Naive thymus-derived CD8-positive, alpha-beta T cell (primary cell): ENCODE data around the gene CALML3. TPM values are rescaled to one million over a fixed set of nuclear protein-coding genes. Genes with fewer than 3 reads are reported as not detected.

Source experiments
- ATAC-seq, 2 donors: fragments of 150-1000 bp; cut with Tn5 transposase in 1 of 2; sonication (Bioruptor Pico), chemical (Tn5 transposase) in 1 of 2; 1 replicate in 1 of 2; 2 replicates in 1 of 2; pipeline ENCODE4 v1.10.0; 2021; ENCODE audit warnings: mild to moderate bottlenecking in 2 of 2, moderate library complexity in 2 of 2
- POLR2A ChIA-PET: fragments of 350-600 bp; sonication (Branson Sonifier 250); formaldehyde crosslinking; loops from one replicate; lab custom pipeline; 2021; ENCODE audit warnings: antibody characterized with exemption; lab: Charles Lee
- DNase-seq, 10 donors: peaks; one replicate each; pipeline versions ENCODE4 v3.0.0 to v3.0.0-alpha.2; 2020 to 2022
- H3K27ac Mint-ChIP-seq, 10 donors: one replicate each; pipeline ENCODE4 v1.8.0; 2020 to 2022; ENCODE audit warnings: mild to moderate bottlenecking in 10 of 10, mixed read lengths in 10 of 10, moderate library complexity in 4 of 10, inconsistent platforms in 1 of 10
- H3K27me3 Mint-ChIP-seq, 5 donors: one replicate each; pipeline ENCODE4 v1.8.0; 2021 to 2022; ENCODE audit warnings: mixed read lengths in 5 of 5
- H3K36me3 Mint-ChIP-seq, 3 donors: one replicate each; pipeline ENCODE4 v1.8.0; 2020 to 2022; ENCODE audit warnings: mixed read lengths in 3 of 3, mild to moderate bottlenecking in 2 of 3, inconsistent platforms in 1 of 3
- H3K4me1 Mint-ChIP-seq, 4 donors: one replicate each; pipeline ENCODE4 v1.8.0; 2021 to 2022; ENCODE audit warnings: mixed read lengths in 4 of 4
- H3K4me3 Mint-ChIP-seq, 10 donors: one replicate each; pipeline ENCODE4 v1.8.0; 2020 to 2022; ENCODE audit warnings: mild to moderate bottlenecking in 10 of 10, mixed read lengths in 10 of 10, moderate library complexity in 6 of 10, inconsistent platforms in 1 of 10
- H3K9me3 Mint-ChIP-seq, 9 donors: one replicate each; pipeline ENCODE4 v1.8.0; 2020 to 2022; ENCODE audit warnings: mixed read lengths in 9 of 9, mild to moderate bottlenecking in 3 of 9, inconsistent platforms in 1 of 9, moderate library complexity in 1 of 9
- polyA plus RNA-seq, 3 donors: library from polyadenylated mRNA; unstranded; fragments of 300-500 nt; fragmentation: Illumina TruSeq; gene quantifications; one replicate each; pipeline ENCODE4 v1.2.3, GENCODE V29; 2021
- total RNA-seq, 8 experiments: library from RNA in 2 of 8; stranded (reverse) in 2 of 8; gene quantifications; one replicate each; pipeline ENCODE4 v1.2.3 and lab custom pipeline; 2021 to 2026

The CALML3 gene
- total and polyA plus RNA-seq, 5 experiments from 2014 or later = not detected

GRCh38 chr10:5496261-5497250 lies 28.2 kb upstream of the CALML3 start:
- DNase-seq = no peak
- no peak overlapping the region for H3K4me3 Mint-ChIP-seq
- POLR2A ChIA-PET = no interaction called here
- H3K36me3 Mint-ChIP-seq = no peaks in the 10 kb centered on the region
- peaks cover 0 to 2% (median 0%) of the 10 kb centered on the region in 4 donors for H3K4me1 Mint-ChIP-seq
- no peak overlapping the region for H3K27ac Mint-ChIP-seq
- no peak for ATAC-seq
- H3K27me3 Mint-ChIP-seq = peaks cover 0 to 4% (median 0%) of the 10 kb centered on the region in 5 donors
- H3K9me3 Mint-ChIP-seq = peaks cover 0 to 11% (median 2%) of the 10 kb centered on the region in 9 donors

DNA sequence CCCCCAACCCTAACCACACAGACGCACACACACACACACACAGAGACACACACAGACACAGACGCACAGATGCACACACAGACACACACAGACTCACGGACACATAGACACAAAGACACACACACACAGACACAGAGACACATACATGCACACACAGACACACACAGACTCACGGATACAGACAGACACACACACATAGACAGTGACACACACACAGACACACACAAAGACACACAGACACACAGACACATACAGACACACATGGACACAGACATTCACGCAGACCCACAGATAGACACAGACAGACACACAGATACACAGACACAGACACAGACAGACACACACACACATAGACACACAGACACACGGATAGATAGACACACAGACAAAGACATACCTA lies 27.5 kb upstream of the CALML3 start:
- no peak for DNase-seq
- Mint-ChIP-seq H3K9me3 (peaks cover 0 to 6% (median under 1%) of the 10 kb centered on the region in 9 donors), H3K36me3 (no peaks in the 10 kb centered on the region), H3K4me1 (peaks cover 0 to 2% (median 0%) of the 10 kb centered on the region in 4 donors), H3K27ac (no peak overlapping the region), H3K4me3 (no peak overlapping the region), H3K27me3 (peaks cover 0 to 4% (median 0%) of the 10 kb centered on the region in 5 donors)
- POLR2A ChIA-PET = no interaction called here
- no peak for ATAC-seq

GRCh38 chr10:5497948-5498730 lies 26.6 kb upstream of the CALML3 start:
- DNase-seq (no peak), ATAC-seq (no peak)
- Mint-ChIP-seq H3K9me3 (peaks cover 0 to 2% (median 0%) of the 10 kb centered on the region in 9 donors), H3K27me3 (peaks cover 0 to 6% (median 0%) of the 10 kb centered on the region in 5 donors), H3K4me3 (no peak overlapping the region), H3K27ac (no peak overlapping the region), H3K4me1 (peaks cover 0 to 6% (median 0%) of the 10 kb centered on the region in 4 donors), H3K36me3 (no peaks in the 10 kb centered on the region)
- POLR2A ChIA-PET = no interaction called here

DNA sequence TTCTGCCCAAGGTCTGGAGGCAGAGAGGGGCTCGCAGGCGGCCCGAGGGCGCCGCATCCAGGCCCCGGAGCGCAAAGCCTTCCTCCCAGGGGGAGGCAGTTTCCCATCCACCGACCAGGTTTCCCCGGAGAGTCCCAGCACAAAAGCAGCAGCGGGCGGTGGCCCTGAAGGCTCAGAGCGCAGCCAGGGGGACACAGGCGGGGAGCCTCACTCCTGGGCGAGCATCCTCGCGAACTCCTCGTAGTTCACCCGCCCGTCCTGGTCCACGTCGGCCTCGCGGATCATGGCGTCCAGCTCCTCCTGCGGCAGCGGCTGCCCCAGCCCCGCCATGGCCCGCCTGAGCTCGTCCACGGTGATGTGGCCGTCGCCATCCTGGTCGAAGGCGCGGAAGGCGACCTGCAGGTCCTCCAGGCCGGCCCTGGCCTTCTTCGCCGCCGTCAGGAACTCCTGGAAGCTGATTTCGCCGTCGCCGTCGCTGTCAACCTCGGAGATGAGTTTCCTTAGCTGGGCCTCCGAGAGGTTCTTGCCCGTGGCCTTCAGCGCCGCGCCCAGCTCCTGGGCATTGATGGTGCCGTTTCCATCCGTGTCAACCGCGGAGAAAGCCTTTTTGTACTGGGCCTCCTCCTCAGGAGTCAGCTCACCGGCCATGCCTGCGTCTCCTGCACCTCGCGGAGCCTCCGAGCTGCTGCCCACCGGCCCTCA lies 25.8 kb upstream of the CALML3 start:
- POLR2A ChIA-PET = no interaction called here
- ATAC-seq = no peak
- Mint-ChIP-seq H3K4me3 (no peak overlapping the region), H3K27ac (no peak overlapping the region), H3K27me3 (peaks cover 0 to 6% (median 2%) of the 10 kb centered on the region in 5 donors), H3K9me3 (no peaks in the 10 kb centered on the region), H3K4me1 (peaks cover 0 to 9% (median 2%) of the 10 kb centered on the region in 4 donors), H3K36me3 (no peaks in the 10 kb centered on the region)
- no peak for DNase-seq

GRCh38 chr10:5499493-5500140 lies 25.1 kb upstream of the CALML3 start, which contains the start of gene CALML5:
CALML5 (minus strand) TSS chr10:5499570; CDS start chr10:5499438, 132 bp downstream.
- Mint-ChIP-seq H3K9me3 (no peaks in the 10 kb centered on the region), H3K27me3 (peaks cover 0 to 6% (median 2%) of the 10 kb centered on the region in 5 donors), H3K36me3 (no peaks in the 10 kb centered on the region), H3K4me1 (peaks cover 0 to 11% (median 6%) of the 10 kb centered on the region in 4 donors), H3K27ac (peak within 1 kb of the TSS in 1 of 10 donors; percentile 26), H3K4me3 (no peak within 1 kb of the TSS)
- ATAC-seq = no peak
- DNase-seq = no peak
- POLR2A ChIA-PET = no interaction called here

DNA sequence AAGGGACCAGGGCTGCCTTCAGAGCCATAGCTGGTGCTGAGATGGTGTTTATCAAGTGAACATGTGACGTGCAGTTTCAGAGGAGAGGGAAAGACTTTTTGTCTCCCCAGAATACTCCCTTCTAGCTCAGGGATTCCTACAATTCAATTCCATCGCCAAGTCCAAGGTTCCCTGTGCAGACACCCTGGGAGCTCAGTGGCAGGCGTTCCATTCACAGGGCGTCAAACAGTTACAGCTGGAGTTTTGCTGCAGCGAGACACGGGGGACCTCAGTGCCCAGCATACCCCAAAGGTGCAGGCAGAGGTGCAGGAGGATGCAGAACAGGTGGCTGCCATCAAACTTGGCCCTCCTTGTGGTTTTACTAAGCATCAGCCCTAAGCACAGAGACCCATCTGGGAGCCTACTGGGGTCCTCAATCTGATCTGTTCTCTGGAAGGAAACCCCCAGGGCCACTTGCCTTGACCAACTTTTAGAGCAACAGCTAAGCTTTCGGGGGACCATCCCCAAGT lies 24.5 kb upstream of the CALML3 start:
- H3K27ac Mint-ChIP-seq = peak overlapping the region in 1 of 10 donors; percentile 26
- no peaks in the 10 kb centered on the region for H3K9me3 Mint-ChIP-seq
- DNase-seq (no peak), ATAC-seq (no peak)
- POLR2A ChIA-PET = interaction anchor here (0.6 to 1.0 kb wide), 2 partner anchors 65 to 129 kb away, joined by 3 to 4 read pairs; no protein-coding TSS in a partner anchor
- peaks cover 0 to 11% (median 6%) of the 10 kb centered on the region in 4 donors for H3K4me1 Mint-ChIP-seq
- no peak overlapping the region for H3K4me3 Mint-ChIP-seq
- no peaks in the 10 kb centered on the region for H3K36me3 Mint-ChIP-seq
- peaks cover 0 to 6% (median 2%) of the 10 kb centered on the region in 5 donors for H3K27me3 Mint-ChIP-seq

DNA sequence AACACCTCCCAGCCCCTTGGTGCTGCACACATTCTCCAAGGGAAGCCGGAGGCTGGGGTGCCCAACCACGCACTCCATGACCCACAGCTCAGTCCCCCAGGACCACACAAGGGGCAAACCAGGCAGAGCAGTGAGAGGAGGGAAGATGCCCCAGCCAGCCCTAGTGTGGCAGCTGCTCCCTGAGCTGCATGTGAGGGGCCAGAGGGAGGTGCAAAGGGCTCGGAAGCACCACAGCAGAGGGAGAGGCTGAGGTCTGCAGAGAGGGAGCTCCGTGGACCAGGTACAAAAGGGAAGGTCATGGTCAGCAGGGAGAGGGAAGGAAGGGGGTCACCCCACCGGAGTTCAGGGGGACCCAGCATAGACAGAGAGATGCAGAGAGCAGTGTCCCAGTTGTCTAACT lies 23.9 kb upstream of the CALML3 start:
- DNase-seq = no peak

DNA sequence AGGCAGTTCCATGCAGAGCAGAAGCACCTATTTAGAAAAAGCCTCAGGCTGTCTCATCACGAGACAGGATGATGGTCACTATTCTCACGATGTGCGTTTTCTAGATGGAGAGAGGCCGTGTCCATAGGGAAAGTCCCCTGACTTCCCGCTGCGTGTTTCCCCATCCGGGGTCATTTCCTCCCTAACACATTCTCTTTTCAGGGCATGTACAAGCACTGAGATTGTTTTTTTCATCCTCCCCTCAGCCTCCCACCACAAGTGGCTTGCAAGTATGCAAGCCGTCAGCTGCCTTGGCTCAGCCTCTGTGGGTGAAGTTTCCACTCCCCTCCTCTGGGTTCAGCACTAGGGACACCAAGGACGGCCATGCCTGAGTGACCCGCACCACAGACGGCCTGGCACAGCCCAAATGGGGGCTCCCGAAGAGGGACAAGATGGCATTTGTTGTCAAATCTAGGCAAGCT lies 22.7 kb upstream of the CALML3 start:
- POLR2A ChIA-PET = no interaction called here
- Mint-ChIP-seq H3K27ac (peak overlapping the region in 3 of 10 donors; percentile 29 to 49 (median 39)), H3K9me3 (no peaks in the 10 kb centered on the region), H3K36me3 (no peaks in the 10 kb centered on the region), H3K4me3 (no peak overlapping the region), H3K27me3 (peaks cover 0 to 7% (median 3%) of the 10 kb centered on the region in 5 donors), H3K4me1 (peaks cover 0 to 11% (median 6%) of the 10 kb centered on the region in 4 donors)
- ATAC-seq = no peak
- no peak for DNase-seq

More for the DNA sequence above, 23.9 kb upstream of the CALML3 start:
- Mint-ChIP-seq H3K9me3 (no peaks in the 10 kb centered on the region), H3K27ac (peak overlapping the region in 2 of 10 donors; percentile 2 to 53), H3K4me1 (peaks cover 0 to 11% (median 6%) of the 10 kb centered on the region in 4 donors), H3K4me3 (peak overlapping the region in 1 of 10 donors; percentile 36), H3K36me3 (no peaks in the 10 kb centered on the region), H3K27me3 (peaks cover 0 to 6% (median 3%) of the 10 kb centered on the region in 5 donors)
- POLR2A ChIA-PET = interaction anchor here (1.0 kb wide), 1 partner anchor 64 kb away, joined by 4 read pairs; no protein-coding TSS in a partner anchor
- no peak for ATAC-seq

- Mint-ChIP-seq H3K27me3 (peaks cover 0 to 7% (median 3%) of the 10 kb centered on the region in 5 donors), H3K9me3 (no peaks in the 10 kb centered on the region), H3K4me1 (peaks cover 0 to 11% (median 6%) of the 10 kb centered on the region in 4 donors), H3K4me3 (no peak overlapping the region), H3K36me3 (no peaks in the 10 kb centered on the region), H3K27ac (peak overlapping the region in 1 of 10 donors; percentile 42)
- ATAC-seq (no peak), DNase-seq (peak in 1 of 10 donors; percentile 57)
- POLR2A ChIA-PET = no interaction called here
Observed at GRCh38 chr10:5502571-5503476, 21.9 kb upstream of the CALML3 start.

DNA sequence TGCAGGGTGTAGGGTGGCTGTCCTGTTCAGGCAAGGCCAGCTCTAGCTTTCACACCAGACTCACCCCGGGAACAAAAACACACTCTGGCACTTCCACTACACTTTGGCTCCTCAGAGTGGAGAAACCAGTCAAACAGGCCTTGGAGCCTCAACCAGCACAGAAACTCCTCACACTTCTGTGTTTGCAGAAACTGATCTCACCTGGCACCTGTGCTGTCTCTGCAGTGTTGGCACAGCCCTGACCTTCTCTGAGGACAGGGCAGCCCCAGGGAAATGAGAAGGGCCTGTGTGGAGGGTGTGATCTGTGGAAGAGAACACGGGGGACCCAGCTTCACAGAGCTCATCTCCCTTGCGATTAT lies 21.3 kb upstream of the CALML3 start:
- peak overlapping the region in 1 of 10 donors; percentile 57 for H3K27ac Mint-ChIP-seq
- POLR2A ChIA-PET = no interaction called here
- DNase-seq = peak in 1 of 10 donors; percentile 15
- no peak overlapping the region for H3K4me3 Mint-ChIP-seq
- no peak for ATAC-seq
- peaks cover 0 to 7% (median 3%) of the 10 kb centered on the region in 5 donors for H3K27me3 Mint-ChIP-seq
- no peaks in the 10 kb centered on the region for H3K9me3 Mint-ChIP-seq
- H3K4me1 Mint-ChIP-seq = peaks cover 0 to 11% (median 6%) of the 10 kb centered on the region in 4 donors
- H3K36me3 Mint-ChIP-seq = no peaks in the 10 kb centered on the region
